Measurements from ENCODE around the gene SLC12A9. TPM values are rescaled to one million over a fixed set of nuclear protein-coding genes. Genes with fewer than 3 reads are reported as not detected.
A peak's percentile ranks its signal among the peaks of the same experiment; 100 is the strongest.

Gene SLC12A9
- total and polyA plus RNA-seq, 11 donors: 4.6 to 23.6 (median 7.0) TPM

DNA sequence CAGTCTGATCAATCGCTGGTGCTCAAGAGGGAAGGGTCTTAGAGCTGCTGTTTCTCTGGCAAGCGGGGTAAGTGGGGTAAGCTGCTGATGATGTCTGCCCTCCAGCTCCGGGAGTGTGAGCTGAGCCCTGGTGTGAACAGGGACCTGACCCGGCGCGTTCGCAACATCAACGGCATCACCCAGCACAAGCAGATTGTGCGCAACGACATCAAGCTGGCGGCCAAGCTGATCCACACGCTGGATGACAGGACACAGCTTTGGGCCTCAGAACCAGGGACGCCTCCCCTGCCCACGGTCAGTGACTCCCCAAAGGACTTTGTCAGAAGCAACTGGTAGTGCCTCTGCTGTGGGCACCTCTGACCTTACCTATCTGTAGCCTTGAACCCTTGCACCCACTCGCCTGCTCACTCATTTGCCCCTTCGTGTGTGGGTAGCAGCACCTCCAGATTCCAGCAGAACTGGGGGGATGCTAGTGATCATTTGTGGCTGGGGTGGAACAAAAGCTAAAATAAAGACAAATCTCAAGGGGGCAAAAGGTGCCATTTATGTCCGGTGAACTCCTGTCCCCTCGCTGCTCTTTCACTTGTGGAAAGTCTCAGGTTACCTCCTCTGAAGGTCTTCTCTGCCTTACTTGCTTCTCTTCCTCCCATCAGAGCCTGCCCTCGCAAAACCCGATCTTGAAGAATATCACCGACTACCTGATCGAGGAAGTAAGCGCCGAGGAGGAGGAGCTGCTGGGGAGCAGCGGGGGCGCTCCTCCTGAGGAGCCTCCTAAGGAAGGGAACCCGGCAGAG lies 33.8 kb downstream of the SLC12A9 start:
- 89 to 92% (median 90%) methylated on average over 27 of the region's 27 CpGs for WGBS, 4 donors

DNA sequence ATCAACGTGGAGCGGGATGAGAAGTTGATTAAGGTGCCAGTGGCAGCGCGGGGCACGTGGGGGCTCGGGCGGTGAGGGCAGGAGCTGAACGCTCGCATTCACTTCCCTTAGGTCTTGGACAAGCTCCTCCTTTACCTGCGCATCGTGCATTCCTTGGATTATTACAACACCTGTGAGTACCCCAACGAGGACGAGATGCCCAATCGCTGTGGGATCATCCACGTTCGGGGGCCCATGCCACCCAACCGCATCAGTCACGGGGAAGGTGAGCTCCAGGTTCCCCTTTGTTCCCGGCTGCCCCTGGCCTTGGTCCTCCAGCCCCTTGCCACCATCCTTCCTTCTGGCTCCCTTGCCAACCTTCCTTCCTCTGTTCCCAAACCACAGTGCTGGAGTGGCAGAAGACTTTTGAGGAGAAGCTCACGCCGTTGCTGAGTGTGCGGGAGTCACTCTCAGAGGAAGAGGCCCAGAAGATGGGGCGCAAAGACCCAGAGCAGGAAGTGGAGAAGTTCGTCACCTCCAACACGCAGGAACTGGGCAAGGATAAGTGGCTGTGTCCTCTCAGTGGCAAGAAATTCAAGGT lies 34.5 kb downstream of the SLC12A9 start:
- H3K4me1 ChIP-seq: peaks cover 4 to 50% (median 26%) of the 10 kb centered on the region in 12 donors
- H3K27me3 ChIP-seq: peaks cover 0 to 10% (median 0%) of the 10 kb centered on the region in 9 donors
- no peaks in the 10 kb centered on the region for H3K9me3 ChIP-seq
- no peak for DNase-seq
- H3K4me3 ChIP-seq: peak overlapping the region in 1 of 12 donors; percentile 23
- H3K27ac ChIP-seq: peak overlapping the region in 4 of 12 donors; percentile 7 to 87 (median 32)
- peaks cover 5 to 68% (median 66%) of the 10 kb centered on the region in 9 donors for H3K36me3 ChIP-seq
- intact Hi-C loops (cut with DNase I): loop anchor here in 1 of 10 donors (10.0 kb wide), 1 partner anchor 358 kb away; the partner anchor contains the start of gene FIS1
- no peak for ATAC-seq
- TF ChIP-seq POLR2A (IDR thresholded peaks at IDR 0.05): no peak
- TF ChIP-seq, protein P1, sequence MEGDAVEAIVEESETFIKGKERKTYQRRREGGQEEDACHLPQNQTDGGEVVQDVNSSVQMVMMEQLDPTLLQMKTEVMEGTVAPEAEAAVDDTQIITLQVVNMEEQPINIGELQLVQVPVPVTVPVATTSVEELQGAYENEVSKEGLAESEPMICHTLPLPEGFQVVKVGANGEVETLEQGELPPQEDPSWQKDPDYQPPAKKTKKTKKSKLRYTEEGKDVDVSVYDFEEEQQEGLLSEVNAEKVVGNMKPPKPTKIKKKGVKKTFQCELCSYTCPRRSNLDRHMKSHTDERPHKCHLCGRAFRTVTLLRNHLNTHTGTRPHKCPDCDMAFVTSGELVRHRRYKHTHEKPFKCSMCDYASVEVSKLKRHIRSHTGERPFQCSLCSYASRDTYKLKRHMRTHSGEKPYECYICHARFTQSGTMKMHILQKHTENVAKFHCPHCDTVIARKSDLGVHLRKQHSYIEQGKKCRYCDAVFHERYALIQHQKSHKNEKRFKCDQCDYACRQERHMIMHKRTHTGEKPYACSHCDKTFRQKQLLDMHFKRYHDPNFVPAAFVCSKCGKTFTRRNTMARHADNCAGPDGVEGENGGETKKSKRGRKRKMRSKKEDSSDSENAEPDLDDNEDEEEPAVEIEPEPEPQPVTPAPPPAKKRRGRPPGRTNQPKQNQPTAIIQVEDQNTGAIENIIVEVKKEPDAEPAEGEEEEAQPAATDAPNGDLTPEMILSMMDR (IDR thresholded peaks at IDR 0.05): no peak
- WGBS, 4 donors: 80 to 85% (median 83%) methylated on average over 24 to 25 of the region's 25 CpGs

More for the DNA sequence above, 33.8 kb downstream of the SLC12A9 start:
- TF ChIP-seq, protein P1 (IDR thresholded peaks at IDR 0.05): no peak
- TF ChIP-seq POLR2A (IDR thresholded peaks at IDR 0.05): no peak
- no peak overlapping the region for H3K4me3 ChIP-seq
- H3K27me3 ChIP-seq: peaks cover 0 to 6% (median 0%) of the 10 kb centered on the region in 9 donors
- ATAC-seq (no peak), DNase-seq (peak in 1 of 5 donors; percentile 14)
- H3K27ac ChIP-seq: peak overlapping the region in 1 of 12 donors; percentile 87
- peaks cover 5 to 75% (median 73%) of the 10 kb centered on the region in 9 donors for H3K36me3 ChIP-seq
- intact Hi-C loops (cut with DNase I): loop anchor here in 1 of 10 donors (10.0 kb wide), 1 partner anchor 358 kb away; the partner anchor contains the start of gene FIS1
- H3K9me3 ChIP-seq: no peaks in the 10 kb centered on the region
- H3K4me1 ChIP-seq: peaks cover 4 to 50% (median 25%) of the 10 kb centered on the region in 12 donors

DNA sequence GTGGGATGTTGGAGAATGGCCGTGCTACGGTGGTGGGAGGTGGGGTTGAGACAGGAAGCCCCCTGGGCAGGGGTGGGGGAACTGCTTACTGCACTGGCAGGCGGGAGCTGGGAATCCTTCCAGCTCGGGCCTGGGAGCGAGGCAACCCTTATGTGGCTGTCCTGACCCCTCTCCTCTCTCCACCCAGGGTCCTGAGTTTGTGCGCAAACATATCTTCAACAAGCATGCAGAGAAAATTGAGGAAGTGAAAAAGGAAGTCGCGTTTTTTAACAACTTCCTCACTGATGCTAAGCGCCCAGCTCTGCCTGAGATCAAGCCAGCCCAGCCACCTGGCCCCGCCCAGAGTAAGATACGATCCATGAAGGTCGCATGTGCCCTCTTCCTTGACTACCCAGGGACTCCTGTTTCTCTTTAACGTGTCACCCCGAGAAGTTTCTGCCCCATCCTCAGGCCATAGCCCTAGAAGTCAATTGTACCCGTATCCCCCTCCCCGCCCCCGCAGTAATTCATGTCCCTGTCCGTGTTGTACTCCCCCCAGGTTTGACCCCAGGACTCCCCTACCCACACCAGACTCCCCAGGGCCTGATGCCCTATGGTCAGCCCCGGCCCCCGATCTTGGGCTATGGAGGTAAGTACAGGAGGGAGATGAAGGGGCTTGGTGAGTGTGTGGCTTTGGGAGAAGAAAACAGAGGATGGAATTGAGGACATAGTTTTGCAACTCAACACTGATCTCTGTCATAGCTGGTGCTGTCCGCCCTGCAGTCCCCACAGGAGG lies 35.2 kb downstream of the SLC12A9 start:
- Histone ChIP-seq H3K27ac (peak overlapping the region in 4 of 12 donors; percentile 7 to 87 (median 32)), H3K4me3 (peak overlapping the region in 1 of 12 donors; percentile 23), H3K4me1 (peaks cover 4 to 50% (median 26%) of the 10 kb centered on the region in 12 donors), H3K9me3 (no peaks in the 10 kb centered on the region), H3K27me3 (peaks cover 0 to 16% (median 0%) of the 10 kb centered on the region in 9 donors), H3K36me3 (peaks cover 2 to 61% (median 60%) of the 10 kb centered on the region in 9 donors)
- intact Hi-C loops (cut with DNase I): loop anchor here in 2 of 10 donors (1.0 to 10.0 kb wide), 2 partner anchors 12 to 357 kb away; partner anchors contain the start of genes FIS1 (in 1 of the 2) and SRRT (in 1 of the 2)
- DNase-seq (peak in 1 of 5 donors; percentile 43), ATAC-seq (no peak)
- 57 to 67% (median 61%) methylated on average over 21 of the region's 21 CpGs for WGBS, 4 donors
- TF ChIP-seq, protein P1 (IDR thresholded peaks at IDR 0.05): no peak
- no peak for TF ChIP-seq POLR2A (IDR thresholded peaks at IDR 0.05)
